GM18858 (cell line): ENCODE data around the gene SIRT4.

ENCODE experiments used
- ATAC-seq: cut with Tn5 transposase; IDR thresholded peaks from one replicate; pipeline ENCODE4 v1.9.1; 2021; ENCODE audit not compliant: unreplicated experiment

SIRT4 gene

GRCh38 chr12:120278137-120279069 is 23.7 kb upstream of the SIRT4 start:
- no peak for ATAC-seq

DNA sequence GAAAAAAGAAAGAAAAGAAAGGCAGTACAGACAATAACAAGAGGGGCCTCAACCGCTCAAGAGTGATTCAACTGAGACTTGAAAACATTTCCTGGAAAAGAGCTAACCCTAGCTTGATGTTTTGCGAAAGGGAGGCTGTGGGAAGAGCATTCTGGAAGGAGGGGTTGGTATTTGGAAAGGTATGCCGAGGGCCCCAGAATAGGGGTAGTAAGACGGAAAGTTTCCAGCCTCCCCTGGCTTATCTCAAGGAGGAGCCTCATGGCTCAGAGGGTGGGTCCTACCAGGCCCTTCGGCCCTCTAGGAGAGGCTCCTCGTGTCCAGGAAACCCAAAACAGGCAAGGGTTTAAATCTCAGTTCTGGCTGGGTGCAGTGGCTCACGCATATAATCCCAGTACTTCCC is 18.8 kb upstream of the SIRT4 start:
- no peak for ATAC-seq

DNA sequence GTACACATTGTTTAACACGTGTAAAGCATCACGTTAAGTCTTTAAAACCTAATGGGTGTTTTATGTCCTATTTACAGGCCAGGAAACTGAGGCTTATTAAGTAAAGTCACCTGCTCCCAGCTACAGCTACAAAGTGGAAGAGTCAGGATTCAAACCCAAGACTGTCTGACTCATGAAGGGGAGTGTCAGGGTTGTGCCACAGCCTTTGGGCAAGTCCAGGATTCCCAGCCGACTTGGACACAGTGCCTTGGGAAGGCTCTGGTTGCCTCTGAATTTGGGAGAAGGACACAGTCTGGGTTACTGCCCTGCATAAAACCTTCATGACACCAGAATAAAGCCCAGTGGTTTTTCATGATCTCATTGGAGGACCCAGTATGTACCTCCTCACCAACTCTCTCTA is 17.7 kb upstream of the SIRT4 start:
- ATAC-seq, result no peak

DNA sequence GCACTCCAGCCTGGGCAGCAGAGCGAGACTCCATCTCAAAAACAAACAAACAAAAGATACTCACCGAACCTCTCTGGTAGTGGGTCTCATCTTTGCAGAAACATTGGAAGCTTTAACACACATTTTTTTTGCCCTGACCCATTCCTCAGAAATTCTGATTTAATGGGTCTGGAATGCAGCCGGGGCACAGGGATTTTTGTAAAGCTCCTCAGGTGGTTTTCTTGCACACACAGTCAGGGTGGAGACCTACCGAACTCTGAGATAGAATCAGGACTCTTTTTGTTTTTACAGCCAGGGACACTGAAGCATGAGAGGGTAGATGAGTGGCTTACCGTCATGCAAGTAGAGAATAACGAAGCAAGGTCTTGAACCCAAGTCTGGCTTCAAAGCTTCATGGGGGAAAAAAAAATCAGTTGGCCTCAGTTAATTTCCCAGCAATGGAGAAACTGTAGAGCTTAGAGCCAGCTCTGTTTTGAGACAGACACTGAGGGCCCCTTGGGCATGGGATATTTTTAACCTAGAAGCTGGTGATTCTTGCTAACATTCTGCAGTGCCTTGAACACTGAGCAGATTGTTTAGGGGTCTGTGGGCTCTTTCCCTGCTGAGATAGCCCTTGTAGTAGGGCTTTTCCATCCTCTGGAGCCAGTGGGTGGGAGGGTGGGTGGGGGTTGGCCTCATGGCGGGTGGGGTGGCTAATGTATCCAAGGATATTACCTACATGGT is 15.2 kb upstream of the SIRT4 start:
- no peak for ATAC-seq

DNA sequence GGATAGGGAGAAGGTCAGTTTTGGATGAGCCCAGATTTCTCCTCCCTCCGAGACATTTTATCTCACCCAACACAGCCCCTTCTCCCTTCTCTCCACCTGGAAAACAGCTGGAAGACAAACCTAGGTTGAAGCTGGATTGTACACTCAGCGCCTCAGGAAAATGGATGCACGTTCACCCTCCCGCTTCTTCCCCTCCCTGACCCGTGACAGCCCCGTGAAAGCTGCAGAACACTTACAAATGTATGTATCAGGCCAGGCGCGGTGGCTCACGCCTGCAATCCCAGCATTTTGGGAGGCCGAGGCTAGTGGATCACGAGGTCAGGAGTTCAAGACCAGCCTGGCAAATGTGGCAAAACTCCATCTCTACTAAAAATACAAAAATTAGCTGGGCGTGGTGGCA is 14.6 kb upstream of the SIRT4 start:
- ATAC-seq, result no peak

GRCh38 chr12:120290609-120291305 is 11.4 kb upstream of the SIRT4 start:
- ATAC-seq, result no peak

- peak; percentile 2 for ATAC-seq
Measured at GRCh38 chr12:120292411-120292660, 9.8 kb upstream of the SIRT4 start.

DNA sequence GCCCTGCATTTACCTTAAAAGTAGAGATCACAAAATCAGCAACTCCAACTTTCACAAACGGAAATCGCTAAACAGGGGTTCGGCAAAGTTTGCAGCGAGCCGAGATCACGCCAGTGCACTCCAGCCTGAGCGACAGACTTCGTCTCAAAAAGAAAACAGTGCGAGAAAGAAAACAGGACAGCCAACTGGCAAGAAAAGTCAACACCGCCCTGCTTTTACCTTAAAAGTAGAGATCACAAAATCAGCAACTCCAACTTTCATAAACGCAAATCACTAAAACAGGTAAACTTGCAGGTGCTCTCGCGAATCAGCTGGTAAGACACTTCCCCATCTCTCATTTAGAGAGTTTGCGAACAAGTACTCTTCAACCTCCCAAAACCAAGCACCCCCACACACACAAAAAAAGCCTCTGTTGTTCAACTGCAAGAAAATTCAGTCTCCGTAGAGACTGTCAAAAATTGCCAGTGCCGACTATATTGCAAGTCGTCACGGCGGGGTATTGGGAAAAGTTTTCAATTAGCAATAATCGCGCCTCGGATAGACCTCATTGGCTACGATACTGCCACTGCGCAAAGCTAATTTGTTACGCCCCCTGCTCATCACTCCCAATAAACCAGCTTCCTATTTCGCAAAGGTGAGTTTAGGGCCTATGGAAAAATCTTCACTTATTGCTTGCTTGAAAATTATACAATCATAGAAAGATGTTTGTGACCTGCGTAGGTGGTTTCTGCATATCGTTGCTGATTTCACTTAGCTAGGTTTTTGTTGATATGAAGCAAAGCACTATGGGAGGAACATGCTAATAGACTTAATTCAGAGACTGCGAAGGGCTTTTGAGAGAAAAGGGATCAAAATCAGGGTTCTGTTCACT is 9.2 kb upstream of the SIRT4 start, which contains the start of gene RNU4-1:
Gene RNU4-1 (minus strand): TSS at position 577 of the 871 bp plus-strand sequence.
- peak; percentile 41 for ATAC-seq

DNA sequence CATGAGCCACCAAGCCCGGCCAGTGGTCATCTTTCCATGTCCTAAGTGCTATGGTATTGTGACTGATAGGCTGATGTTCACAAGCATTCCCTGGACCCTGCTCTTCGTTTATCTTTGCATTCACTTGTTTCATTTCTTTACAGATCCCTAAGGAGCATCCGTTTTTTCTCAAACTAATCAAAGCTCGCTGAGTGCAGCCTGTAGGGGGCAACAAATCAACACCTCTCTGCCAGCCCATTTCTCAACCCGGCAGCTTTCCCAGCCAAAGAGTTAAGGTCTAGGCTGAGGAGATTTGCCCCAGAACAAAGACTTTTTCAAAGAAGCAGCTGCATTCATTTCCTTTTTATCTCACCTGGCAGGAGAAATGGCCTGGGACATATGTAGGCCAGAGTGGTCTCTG is 12.1 kb downstream of the SIRT4 start:
- ATAC-seq, result no peak

DNA sequence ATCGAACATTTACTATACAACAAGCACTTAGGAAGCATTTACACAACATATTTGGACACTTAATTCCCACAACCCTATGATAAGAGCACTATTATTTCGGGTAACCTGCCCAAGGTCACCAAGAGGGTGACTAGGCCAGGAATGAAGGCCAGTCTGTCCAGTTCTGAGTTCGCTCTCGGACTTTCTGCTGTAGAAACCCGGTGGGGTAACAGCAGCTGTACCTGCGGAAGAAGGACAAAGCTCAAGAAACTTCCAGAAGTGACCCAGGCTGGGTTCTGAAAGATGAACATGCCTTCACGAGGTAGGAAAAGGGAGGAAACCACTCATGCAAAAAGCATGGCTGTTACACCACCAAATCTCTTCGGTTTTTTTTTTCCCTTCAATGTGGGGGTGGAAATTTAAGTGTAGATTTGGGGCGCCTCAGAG is 14.7 kb downstream of the SIRT4 start:
- no peak for ATAC-seq

DNA sequence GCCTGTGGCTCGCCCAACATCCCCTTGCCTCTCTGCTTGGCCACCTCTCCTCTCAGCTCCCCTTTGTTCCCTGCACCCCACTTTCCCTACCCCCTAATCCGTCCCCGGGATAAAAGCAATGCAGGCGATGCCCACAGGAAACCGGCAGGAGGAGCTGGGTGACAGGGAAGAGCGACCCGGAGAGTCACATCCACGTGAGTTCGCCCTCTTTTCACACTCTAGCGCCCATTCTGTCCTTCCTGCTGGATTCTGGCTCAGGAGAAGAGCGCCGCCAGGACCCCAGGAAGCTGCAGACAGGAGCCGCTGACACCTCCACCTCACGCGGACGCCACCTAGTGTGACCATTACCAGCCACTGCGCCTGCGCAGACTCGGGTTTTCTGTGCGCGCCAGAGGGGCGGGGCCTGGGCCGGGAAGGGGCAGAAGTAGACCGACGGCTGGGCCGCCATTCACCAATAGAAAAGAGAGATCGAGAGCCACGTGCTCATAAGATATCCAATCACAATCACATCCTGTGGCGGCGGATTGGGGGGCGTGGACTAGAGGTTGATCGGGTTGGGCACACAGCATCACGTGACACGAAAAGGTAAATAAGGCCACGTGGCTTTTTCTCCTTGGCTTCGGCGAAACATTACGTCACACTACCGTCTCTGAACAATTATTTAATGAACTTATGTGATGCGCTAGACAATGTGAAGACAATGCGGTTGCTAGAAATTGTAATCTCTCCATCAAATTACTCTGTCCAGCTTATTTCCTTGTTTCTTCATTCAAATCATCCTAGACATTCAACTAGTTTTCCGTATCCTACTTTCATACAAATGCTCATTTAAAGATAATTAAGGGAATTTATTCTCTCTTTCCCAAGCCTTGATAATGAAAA is 15.3 kb downstream of the SIRT4 start:
- peak; percentile 85 for ATAC-seq

DNA sequence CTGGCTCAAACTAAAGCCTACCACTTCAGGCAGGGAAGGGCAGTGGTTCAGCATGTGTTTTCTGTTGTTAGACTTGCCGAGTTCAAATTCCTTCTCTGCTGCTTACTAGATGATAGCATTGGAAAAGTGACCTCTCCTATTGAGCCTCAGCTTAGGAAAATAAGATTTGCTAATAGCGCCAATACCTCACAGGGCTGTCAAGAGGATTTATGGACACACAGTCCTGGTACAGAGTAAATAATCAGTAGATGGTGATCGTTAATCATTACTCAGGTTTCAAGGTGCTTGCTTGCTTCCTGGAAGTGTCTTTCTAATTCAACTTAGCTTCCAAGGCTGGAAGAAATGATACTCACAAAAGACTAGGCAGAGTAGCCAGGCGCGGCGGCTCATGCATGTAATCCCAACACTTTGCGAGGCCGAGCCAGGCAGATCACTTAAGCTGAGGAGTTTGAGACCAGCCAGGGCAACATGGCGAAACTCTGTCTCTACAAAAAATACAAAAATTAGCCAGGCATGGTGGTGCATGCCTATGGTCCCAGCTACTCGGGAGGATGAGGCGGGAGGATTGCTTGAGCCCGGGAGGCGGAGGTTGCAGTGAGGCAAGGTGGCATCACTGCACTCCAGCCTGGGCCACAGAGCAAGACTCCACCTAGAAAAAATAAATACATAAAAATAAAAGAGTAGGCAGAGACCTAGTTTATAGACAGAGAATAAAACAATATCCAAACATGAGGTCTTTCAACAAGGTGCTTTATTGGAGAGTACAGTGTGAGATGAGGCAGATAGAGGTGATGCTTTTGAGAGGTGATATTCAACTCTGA is 19.5 kb downstream of the SIRT4 start:
- no peak for ATAC-seq

DNA sequence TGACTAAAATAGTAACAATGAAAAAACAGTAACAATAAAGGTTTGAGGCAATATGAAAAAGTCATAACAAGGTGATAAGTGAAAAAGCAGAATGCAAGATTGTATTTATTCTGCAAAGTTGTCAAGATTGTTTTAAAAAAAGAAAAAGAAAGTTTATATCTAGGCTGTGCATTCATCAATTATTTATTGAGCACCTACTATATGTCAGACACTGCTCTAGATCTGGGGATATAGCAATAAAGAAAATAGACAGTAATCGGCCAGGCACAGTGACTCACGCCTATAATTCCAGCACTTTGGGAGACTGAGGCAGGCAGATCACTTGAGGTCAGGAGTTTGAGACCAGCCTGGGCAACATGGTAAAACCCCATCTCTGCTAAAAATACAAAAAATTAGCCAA is 21.7 kb downstream of the SIRT4 start:
- no peak for ATAC-seq

DNA sequence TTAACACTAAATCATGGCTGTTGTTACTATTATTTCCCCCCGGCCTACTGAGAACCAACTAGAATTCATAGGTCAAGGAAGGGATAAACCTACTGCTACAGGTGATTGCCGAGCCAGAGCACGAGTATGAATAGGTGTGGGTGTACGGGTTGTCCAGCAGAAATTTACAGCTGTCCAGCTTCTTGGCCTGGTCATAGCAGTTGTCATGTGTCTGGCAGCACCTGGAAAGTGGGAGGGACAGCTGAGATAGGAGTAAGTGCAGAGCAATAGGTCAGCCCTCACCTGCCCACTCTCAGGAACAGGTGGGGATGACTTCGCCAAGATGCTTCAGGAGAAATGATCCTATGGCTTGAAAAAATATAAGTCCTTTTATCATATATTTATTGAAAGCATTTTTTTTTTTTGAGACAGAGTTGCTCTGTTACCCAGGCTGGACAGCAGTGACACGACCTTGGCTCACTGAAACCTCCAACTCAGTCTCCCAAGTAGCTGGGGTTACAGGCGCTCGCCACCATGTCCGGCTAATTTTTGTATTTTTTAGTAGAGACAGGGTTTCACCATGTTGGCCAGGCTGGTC is 22.8 kb downstream of the SIRT4 start:
- ATAC-seq, result no peak

DNA sequence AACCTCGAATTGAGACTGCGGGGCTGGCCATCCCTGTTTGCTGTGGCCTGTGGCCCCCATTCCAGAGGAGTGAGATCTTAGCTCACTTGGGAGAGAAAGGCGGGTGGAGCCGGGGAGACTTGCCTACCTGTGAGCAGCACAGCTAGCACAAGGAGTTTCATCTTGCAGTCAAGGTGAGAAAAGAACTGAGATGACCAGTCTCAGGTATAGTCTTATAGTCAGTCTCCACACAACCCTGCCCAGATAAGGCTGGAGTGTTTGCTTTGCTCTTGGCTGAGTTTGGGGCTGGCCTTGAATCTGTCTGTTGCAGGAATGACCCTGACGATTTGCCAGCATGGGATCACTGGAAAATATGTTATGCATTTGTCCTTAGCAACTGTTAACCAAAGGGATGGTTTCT is 25.5 kb downstream of the SIRT4 start, which contains the start of gene PLA2G1B:
Gene PLA2G1B (minus strand): TSS at position 187 of the 400 bp plus-strand sequence. CDS start 26 bp downstream, at position 161.
- no peak for ATAC-seq

DNA sequence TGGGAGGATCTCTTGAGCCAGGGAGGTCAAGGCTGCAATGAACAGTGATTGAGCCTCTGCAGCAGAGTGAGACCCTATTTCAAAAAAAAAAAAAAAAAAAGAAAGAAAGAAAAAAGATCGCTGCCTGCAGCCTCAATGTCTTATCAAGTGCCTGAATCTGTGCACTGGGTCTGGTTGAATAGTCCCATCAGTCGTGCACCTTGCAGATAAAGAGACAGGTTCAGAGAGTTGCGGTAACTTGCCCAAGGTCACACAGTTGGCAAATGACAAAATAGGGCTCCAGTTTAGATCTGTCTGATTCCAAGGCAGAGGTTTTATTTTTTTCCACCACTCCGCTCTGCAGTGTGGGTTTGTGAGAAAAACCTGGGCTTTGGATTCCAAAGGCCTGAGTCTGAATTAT is 26.1 kb downstream of the SIRT4 start:
- no peak for ATAC-seq

DNA sequence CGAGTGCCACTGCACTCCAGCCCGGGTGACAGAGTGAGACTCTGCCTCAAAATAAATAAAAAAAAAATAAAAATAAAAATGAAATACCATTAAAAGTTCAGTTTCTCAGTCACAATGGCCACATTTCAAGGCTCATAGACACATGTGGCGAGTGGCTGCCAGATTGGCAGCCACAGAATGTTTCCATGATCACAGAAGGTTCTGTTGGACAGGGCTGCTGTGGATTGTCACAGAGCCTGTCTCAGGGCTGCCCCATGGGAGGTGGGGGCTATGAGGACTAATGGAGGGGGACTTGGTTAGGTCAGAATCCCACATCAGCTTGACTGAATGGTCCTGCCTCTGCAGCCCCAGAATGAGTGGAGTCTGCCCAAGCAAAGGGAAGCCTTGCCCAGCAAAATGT is 29.3 kb downstream of the SIRT4 start:
- no peak for ATAC-seq

- ATAC-seq, result no peak
Measured at GRCh38 chr12:120332041-120332440, 29.9 kb downstream of the SIRT4 start.

DNA sequence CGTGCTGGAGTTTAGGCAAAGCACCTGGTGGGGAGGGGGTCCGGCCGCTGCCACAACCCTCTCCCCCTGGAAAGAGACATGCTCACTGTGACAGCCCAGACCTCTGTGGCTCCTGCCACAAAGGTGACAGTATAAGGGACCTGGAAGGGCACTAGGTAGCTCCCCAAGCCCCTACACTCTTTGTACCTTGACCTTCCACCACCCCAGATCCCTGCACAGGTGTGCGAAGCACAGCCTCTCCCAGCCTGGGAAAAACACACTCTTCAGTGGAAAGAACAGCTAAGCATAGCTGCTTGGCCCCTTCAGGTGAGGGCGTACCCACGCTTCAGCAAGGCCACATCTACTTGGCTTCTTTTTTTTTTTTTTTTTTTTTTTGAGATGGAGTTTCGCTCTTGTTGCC is 30.4 kb downstream of the SIRT4 start:
- no peak for ATAC-seq
